Measurements from ENCODE around the gene TCFL5.

Gene TCFL5

DNA sequence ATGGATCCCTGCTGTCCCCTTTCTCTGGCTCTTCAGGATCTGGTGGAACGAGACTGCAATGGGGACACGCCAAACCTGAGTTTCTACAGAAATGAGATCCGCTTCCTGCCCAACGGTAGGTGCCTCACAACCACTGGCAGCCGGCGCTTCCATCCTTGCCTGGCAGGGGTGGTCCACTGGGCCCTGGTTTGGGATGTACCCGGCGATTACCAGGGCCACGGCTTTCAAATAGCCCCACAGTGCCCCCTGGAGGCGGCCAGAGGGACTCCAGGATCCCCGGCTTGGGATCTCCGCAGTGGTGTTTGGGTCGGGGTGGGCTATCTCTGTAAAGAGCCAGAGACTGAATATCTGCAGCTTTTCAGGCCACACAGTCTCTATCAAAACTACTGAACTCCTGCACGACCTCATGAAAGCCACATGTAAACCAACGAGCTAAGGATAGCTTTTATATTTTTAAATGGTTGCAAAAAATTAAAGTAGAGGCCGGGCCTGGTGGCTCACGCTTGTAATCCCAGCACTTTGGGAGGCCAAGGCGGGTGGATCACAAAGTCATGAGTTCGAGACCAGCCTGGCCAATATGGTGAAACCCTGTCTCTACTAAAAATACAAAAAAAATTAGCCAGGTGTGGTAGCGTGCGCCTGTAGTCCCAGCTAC is 53.3 kb downstream of the TCFL5 start:
- peak; percentile 59 for DNase-seq

DNA sequence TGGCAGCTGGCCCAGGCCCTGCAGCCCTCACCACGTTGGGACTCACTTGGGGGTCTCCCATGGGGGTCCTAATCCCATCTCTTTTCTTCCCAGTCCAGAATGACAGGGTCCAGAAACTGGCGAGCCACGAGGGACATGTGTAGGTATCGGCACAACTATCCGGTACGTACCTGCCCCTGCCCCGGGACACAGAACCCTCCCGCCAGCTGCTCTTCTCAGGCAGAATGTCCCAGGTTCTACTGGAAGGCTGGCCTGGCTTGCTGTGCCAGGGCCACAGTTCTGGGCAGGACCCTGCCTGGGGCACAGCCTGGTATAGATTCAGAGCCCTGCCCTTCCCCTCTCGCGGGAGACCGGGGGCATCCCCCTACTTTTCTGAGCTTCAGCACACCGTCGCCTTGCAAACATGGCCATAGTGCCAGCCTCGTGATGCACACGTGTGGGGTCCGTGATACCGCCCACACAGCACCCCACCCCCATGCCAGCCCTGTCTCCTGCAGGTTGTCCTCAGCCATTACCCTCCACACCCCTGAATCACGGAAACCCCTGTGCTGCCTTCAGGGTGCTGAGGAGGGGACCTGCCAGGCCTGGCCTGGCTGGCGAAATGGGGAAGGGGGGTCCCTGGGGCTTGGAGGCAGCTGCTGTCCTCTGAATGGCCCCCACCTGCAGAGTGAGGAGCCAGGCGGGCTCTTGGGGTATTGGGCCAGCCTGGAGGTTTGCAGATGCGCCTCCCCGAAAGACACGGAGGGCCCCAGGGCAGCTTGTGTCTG is 54.0 kb downstream of the TCFL5 start:
- DNase-seq, result no peak

DNA sequence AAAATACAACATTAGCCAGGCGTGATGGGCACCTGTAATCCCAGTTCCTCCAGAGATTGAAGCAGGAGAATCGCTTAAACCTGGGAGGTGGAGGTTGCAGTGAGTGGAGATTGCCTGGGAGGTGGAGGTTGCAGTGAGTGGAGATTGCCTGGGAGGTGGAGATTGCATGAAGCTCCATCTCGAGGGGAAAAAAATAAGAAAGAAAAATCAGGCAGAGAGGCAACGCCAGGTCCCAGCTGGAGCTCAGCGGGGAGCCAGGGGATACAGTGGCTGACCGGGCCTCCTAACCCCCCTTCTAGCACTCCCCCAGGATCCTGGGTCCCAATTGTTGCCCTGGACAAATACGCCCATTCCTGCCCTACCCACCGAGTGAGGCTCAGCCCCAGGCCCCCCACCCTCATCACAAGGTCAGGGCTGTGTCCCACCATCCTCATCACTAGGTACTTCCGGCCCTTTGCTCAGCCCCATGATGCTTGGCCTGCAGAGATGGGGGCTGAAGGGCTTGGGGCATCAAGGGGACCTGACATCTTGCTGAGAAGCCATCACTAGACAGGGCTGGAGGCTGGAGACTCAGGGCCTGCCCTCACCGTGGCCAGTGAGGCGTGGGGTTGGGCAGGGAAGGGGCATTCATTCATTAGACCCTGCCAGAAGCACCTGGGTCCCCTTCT is 55.1 kb downstream of the TCFL5 start:
- DNase-seq, result no peak

DNA sequence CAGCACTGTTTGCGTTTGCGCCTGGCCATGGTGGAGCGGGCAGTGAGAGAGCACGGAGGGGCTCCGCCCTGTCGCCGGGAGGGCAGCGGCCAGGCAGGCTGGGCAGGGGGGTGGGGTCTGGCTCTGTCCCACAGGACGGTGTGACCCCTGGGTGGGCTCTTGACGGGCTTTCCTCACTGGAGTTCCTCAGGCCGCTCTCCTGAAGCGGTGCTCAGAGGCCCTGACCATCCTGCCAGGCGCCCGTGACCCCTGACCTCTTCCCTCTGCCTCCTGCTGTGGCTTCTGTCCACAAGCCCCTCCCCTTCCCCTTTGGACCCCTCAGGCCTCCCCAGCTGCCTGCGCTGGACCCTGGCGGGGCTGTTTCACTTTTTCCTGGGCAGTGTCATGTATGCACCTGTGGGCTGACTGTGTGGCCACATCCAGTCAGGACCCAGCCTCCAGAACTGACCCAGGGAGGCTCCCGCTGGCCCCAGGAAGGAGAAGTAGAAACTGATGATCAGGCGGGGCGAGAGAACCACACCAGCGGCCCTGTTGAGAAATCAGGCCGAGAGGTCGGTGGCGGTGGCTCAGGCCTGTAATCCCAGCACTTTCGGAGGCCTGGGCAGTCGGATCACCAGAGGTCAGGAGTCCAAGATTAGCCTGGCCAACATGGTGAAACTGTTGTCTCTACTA is 55.8 kb downstream of the TCFL5 start:
- DNase-seq, result no peak

DNA sequence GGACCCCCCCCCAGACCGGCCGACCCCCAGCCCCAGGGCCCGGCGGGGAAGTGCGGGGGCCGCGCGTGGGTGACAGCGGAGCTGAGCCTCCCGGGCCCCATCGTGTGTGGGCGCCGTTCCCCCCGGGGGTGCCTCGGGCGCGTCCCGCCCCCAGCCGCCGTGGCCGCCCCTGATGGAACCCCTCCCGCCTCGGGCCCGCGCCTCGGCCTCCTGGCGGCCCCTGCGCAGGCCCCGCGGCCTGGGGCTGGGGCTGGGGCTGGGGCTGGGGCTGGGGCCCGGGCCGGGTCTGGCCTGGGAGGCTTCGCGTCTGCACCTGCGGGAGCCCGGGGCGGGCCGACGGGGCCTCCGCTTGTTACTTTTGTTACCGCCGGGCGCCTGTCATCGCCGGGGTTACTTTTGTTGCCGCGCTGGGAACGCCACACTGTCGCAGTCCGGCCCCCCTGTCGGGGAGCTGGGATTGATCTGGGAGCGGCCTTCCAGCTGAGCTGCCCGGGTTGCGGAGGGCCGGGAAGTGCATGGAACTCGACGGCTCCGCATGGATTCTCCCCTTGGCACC is 56.4 kb downstream of the TCFL5 start:
- DNase-seq, result no peak

DNA sequence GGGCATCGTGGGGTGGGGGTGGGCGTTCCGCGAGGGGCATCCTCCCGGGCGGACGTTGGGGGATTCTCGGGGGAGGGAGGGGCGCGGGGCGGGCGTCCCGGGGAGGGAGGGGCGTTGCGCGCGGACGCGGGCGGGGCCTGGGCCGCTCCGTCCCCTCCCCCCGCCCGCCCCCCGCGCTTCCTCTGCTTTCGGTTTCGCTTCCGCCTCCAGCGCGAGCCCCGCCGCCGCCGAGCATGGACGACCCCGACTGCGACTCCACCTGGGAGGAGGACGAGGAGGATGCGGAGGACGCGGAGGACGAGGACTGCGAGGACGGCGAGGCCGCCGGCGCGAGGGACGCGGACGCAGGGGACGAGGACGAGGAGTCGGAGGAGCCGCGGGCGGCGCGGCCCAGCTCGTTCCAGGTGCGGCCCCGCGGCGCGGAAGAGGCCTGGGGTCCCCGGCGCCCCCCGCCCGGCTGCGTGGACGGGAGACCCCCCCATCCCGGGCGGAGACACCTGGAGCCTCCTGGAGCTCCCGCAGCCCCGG is 56.9 kb downstream of the TCFL5 start, which contains the start of gene OGFR:
OGFR (plus strand) TSS at position 209 of the 528 bp plus-strand sequence; CDS start at position 234, 25 bp downstream.
- peak; percentile 63 for DNase-seq

DNA sequence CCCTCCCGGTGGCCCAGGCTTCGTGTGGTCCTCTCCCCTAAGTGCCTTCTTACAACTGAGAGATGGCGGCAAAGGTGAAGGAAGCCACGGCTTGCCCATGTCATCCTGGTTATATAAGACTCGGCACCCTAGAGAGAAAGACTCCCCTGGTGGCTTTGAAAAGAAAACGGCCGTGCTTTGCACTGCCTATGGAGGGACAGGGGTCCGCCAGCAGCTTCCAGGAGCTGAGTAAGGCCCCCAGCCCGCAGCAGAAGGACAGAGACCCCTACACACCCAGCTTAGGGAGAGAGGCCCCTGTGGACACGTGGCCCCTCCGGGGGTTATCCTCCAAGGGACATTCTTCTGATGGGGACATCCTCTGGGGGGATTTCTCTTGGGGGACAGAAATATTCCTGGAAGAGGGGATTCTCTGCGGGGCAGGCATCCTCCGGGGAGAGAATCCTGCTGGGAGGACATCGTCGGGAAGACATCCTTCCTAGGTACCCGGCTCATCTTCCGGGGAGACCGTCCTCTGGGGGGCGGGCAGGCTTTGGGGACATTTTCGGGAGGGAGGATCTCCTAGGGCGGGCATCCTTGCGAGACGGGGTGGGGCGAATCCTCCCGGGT is 57.5 kb downstream of the TCFL5 start:
- DNase-seq, result no peak

DNA sequence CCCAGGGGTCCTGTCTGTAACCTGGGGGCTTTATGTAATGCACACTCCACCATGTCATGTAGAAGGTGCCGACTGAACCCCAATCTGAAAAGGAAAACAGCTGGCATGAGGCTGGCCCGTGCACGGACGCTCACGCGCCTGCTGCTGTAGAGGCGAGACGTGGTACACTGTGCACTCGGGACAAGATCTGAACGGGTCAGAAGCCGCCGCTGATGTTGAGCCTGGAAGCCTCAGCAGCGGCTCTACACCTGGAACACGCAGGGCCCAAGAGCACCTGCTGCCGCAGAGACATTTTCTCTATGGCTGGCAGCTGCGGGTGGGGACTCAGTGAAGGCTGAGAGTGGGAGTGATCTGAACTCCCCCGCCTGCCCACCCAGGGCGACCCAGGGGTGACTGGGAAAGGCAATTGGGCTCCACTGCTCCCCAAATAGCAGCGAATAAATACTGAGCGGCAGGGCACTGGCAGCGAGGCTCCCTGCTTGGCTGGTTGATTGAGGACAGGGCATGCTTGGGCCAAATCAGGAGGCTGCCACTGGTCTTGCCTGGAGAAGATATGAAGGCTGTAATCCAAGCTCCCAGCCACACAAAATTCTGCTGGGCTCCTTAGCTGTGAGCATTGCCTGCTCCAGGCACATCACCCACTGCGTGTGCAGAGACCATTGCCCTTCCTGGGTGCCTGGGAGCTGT is 59.5 kb downstream of the TCFL5 start:
- no peak for DNase-seq

DNA sequence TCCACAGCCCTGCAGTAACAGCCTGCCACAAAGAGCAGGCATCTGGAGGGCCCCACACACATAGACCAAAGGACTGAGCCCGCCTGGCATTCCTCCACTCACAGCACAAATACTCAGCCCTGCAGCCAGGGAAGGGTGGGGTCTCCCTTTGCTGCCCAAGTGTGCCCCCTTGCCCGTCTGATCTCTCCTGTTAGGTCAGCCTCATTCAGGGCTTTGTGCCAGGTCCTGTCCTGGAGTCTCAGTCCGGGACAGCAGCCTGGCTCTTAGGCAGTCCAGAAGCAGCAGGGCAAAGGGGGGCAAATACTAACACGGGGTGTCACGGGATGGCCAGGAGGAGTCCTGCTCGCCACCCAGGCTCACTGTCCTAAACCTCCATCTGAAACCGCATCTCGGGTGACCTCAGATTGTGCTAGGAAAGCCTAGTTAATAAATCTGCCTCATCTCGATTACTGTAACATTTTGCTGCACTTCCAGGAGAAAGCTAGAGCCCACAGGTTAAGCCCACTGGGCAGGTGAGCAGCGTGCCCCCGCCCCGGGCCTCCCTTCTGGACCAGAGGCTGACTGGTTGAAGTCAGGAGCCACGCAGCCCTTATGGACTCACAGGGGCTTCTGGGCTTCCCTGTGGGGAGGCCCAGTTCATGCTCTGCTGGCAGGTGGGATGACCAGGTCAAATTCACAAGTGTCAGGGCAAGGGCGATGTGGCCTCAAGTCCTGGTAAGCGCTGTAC is 60.2 kb downstream of the TCFL5 start:
- no peak for DNase-seq

DNA sequence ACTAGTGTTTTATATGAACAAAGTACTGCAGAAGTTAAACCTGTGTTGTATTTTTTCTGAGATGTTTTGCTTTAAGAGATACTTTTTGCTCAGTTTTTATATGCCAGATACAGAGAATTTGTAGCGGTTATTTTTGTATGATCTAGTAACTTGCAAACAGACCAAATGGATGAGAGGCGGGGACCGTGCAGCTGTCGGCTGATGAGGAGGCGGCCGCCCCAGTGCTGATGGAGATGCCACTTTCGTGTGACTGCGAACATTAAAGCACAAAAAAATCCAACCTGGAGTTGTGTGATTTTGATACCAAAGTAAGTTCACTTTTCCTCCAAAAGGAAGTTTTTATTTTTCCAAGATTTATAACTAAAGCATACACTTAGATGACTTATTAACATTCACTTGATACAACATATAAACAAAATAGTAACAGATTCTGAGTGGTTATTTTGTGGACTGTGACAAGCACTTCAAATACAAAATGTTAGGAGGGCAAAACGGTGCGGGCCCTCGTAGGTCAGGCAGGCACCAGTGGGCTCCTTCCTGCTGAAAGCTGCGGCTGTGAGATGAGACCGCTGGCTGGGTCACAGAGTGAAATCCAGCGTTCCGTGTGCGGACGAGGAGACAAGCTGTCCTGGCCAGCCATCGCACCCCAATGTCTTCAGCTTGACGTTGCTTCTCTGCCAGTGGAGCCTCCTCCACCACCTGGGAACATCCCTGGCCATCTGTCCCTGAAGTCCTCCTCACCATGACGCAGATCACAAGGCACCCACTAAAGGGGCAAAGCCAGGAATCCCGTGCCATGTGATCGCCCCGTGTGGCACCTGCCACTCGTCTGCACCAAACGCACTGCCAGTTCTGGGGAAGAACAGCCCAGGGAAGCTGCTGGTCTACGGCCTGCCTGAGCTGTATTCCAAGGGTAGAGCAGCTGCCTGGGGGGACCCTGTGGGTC is 61.0 kb downstream of the TCFL5 start:
- DNase-seq, result no peak

DNA sequence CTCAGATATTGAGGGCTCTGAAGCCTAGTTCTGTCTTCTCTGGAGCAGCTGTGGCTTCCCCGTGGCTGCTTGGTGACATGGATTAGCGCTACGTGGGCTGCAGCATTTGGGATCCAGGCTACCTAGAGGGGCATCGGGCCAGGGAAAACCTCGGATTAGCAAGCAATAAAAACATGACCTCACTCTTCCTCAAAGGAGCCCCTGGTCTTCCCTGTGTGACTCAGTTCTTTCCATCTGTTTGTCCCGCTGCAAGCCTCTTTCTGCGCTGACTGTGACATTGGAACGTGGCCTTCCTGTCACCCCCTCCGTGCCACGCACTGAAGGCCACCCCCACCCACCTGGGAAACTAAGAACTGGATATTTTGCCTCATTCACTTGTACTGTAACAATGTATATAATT is 61.7 kb downstream of the TCFL5 start:
- no peak for DNase-seq

DNA sequence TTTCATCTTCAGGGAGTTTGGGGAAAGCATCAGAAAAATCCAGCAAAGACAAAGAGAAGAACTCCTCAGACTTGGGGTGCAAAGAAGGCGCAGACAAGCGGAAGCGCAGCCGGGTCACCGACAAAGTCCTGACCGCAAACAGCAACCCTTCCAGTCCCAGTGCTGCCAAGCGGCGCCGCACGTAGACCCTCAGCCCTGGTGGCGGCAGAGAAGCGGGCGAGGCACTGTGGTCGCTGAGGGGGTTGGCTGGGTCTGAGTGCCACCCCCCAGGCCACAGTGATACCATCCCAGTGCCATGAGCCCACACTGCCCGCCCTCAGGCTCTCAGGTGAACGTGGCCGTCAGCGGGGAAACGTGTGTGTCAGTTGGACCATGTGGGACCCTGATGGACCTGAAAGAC is 62.2 kb downstream of the TCFL5 start:
- no peak for DNase-seq

DNA sequence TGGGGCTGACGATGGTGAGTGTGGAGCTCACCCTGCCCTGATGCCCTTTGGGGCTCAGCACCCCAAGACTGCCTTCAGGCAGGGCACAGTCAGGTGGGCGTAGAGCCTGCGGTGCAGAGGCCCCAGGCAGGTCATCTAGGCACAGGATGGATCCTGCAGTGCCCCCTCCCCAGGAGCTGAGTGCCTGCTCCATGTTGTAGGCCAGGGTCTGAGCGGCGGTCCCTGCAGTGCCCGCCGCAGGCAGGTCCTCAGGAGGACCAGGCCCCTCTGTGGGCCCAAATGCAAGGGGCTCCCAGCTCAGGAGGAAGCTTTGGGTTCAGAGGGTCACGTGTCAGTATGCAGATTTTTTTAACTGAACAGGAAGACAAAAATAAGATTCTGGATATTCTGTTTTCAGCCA is 62.6 kb downstream of the TCFL5 start:
- DNase-seq, result no peak

DNA sequence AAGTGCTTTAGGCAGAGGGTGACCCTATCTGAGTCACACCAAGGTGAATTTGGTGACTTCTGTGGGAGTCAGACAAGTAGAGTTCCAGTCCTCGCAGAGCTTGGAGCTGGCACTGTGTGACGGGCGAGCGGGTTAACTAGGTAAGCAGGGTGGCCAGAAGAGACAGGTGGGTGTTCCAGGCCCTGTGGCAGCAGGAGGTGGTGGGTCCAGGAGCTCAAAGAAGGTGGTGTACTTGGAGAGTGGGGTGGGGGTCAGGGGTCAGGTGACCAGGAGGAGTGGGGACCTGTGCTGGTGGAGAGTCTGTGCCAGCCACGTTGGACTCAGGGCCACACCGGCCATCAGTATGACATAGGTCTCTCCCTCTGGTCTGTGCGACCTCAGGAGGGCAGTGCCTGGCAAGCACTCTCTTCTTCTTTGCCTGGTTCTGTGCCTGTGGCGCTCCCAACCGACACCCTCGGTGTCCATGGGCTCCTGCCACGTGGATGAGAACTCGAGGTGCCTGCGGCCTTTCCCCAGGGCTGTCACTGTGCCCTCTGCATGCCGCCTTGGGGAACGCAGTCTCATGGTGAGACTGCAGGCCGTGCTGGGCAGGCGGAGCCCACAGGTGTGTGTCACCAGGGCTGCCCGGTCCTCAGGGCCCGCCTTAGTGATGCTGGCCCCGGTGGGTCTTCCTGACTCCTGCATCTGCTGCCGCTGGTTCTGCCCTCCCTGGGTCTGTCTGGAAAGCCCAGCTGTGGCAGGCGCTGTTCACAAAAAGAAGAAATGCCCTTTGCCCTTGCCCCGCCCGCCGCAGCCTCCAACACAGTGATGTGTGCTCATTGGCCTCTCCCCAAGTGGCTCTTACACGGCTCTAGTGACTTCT is 63.7 kb downstream of the TCFL5 start:
- no peak for DNase-seq

DNA sequence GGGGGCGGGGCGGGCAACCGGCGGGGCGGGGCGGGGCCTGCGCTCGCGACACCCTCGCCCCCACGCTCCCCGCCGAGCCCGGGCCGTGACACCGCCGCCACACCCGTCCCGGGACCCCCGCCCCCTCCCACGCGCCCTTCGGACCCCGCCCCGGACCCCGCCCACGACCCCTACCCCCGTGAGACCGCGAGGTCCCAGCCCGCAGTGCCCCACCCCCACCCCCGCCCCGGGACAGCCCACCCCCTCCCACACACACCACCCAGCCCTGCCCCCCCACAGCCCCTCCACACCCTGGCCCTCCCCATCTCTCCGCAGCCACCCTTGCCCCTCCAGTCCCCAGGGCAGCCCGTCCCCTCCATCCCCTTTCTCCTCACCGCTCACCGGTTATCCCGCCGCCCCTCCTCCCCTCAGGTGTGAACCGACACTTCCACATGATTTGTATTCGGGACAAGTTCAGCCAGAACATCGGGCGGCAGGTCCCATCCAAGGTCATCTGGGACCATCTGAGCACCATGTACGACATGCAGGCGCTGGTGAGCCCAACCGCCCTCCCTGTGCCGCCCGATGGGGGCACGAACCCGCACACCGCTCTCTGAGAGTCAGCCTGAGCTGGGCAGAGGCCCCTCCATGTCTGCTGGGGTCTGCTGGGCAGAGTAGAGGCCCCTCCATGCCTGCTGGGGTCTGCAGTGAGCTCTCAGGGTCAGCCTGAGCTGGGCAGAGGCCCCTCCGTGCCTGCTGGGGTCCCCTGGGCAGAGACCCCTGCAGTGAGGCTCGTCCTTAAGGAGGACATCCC is 64.7 kb downstream of the TCFL5 start:
- no peak for DNase-seq

DNA sequence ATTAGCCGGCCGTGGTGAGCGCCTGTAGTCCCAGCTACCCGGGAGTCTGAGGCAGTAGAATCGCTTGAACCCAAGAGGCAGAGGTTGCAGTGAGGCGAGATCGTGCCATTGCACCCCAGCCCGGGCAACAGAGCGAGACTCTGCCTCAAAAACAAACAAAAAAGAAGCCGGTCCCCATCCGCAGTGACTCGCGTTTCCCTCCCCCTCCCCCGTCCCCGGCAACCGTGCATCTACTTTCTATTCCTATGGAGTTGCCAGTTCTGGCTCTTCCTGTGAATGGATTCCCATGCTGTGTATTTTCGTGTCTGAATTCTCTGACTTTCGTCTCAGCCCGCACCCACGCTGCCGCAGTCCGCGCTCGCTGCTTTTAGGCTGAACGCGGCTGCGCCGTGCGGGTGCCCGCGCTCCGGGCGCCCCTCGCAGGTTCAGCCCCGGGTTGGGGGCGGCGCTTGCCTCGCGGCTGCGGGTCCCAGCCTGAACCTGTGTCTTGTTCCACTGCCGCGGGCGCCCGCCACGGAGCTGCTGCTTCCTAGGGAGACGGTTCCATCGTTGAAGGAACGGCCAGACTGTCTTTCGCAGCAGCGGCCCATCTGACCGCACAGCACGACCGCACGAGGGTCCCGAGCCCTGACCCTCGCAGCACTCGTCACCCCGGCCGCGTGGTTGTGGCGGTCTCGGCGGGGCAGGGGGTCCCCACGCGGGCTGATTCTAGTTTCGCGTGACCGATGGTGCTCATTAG is 66.4 kb downstream of the TCFL5 start:
- DNase-seq, result peak; percentile 51
